HG02943 (cell line): ENCODE data around the gene LBHD2.

Experiments
- ATAC-seq: cut with Tn5 transposase; IDR thresholded peaks from one replicate; pipeline ENCODE4 v1.9.1; 2021; ENCODE audit warnings: mild to moderate bottlenecking, low read depth, moderate library complexity; ENCODE audit not compliant: unreplicated experiment

The LBHD2 gene

DNA sequence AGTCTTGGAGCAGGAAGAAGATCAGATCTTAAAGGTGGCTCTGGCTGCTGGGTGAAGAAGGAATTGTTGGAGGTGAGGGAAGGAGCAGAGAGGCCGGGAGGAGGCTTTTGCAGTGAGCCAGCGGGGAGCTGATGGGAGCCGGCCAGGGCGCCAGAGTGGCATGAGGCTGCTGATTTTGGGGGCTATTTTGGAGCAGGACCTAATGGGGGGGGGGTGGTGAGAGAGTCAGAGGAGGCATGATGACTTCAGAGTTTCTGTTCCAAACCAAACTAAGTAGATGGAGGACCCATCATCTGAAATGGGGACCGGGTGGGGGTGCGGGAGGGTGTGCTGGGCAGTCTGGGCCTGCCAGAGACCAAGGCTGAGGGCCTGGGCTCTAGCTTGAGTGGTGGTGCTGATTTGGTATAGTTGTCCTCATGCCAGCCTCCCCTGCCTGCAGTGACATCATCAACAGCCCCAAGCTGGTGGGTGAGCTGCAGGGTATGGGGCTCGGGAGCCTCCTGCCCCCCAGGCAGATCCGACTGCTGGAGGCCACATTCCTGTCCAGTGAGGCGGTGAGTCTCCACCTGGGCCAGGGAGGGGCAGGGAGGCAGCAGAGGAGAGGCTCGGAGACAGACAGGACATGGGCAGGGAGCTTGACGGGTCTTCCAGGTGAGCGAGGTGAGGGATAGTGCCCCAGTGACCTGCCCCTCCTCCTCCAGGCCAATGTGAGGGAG is 45.4 kb downstream of the LBHD2 start:
- ATAC-seq: no peak

DNA sequence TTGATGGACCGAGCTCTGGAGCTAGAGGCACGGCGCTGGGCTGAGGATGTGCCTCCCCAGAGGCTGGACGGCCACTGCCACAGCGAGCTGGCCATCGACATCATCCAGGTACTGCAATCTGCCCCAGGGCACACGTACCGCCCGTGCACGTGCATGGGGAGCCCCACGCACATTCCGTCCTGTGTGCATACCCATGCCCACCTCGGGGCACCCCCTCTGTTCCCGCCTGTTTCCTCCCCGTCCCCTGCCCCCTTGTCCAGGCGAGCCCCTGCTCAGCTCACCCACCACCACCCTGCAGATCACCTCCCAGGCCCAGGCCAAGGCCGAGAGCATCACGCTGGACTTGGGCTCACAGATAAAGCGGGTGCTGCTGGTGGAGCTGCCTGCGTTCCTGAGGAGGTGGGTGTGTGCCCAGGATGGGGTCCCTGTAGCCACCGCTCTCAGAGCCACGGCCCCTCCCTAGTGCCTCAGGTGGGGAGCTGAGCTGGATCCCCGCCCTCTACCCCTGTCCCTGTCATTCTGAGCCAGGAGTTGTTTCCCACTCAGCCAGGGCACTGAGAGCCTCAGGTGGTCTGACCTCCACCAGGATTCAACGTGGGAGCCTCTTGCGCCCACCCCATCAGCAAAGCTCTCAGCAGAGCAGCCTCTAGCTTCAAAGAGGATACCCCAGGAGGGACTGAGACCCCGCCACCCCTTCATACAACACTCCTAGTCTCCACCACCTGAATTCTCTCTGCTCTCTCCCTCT is 46.2 kb downstream of the LBHD2 start:
- ATAC-seq: no peak

DNA sequence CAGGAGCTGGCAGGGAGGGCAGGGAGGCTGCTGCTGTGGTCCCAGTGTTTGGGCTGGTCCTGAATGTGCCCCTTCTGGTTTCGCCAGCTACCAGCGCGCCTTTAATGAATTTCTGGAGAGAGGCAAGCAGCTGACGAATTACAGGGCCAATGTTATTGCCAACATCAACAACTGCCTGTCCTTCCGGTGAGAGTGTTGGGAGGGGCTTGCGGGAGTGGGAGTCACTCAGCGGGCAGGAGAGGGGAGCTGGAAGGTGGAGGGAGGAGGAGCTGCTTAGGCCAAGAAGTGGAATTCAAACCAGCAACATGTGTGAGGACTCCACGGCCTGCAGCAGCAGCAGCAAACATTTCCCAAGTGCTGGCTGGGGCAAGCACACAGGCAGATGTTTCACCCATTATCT is 47.0 kb downstream of the LBHD2 start:
- no peak for ATAC-seq

DNA sequence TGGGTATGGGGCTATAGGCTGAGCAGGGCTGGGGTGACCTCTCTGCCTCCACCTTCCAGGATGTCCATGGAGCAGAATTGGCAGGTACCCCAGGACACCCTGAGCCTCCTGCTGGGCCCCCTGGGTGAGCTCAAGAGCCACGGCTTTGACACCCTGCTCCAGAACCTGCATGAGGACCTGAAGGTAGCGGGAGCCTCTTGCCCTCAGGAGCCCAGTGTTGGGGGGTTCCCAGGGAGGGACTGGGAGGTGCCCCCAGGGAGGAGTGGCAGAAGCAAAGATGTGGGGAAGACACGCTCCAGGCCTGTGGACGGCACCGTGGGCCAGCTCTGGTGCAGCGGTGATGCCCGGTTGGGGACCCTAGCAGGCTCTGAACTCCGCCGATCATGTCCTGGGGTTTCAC is 47.6 kb downstream of the LBHD2 start:
- ATAC-seq: no peak

DNA sequence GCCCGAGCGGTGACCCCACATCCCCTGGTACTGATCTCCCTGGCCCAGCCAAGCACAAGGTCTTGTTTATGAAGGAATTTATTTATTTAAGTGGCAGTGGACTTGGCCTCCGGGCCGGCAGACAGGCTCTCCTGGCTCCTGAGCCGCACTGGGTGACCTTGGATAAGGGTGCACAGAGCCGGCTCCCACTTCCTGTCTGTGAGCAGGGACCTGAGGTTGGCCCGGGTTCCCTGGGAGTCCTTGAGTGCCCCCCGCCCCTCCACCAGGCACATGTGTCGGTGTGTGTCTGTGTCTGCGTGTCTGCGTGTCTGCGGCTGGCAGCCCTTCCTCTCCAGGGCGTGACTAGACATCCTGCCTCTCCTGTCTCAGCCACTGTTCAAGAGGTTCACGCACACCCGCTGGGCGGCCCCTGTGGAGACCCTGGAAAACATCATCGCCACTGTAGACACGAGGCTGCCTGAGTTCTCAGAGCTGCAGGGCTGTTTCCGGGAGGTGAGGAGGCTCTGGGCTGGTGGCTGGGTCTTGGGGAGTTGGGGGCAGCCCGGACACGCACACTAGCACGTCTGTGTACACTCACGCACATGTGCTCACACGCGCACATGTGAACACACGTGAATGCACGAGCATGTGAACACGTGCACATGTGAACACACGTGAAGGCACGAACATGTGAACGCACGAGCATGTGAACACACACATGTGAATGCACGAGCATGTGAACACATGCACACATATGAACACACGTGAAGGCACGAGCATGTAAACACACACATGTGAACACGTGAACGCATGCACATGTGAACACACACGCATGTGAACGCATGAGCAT is 48.6 kb downstream of the LBHD2 start:
- no peak for ATAC-seq

DNA sequence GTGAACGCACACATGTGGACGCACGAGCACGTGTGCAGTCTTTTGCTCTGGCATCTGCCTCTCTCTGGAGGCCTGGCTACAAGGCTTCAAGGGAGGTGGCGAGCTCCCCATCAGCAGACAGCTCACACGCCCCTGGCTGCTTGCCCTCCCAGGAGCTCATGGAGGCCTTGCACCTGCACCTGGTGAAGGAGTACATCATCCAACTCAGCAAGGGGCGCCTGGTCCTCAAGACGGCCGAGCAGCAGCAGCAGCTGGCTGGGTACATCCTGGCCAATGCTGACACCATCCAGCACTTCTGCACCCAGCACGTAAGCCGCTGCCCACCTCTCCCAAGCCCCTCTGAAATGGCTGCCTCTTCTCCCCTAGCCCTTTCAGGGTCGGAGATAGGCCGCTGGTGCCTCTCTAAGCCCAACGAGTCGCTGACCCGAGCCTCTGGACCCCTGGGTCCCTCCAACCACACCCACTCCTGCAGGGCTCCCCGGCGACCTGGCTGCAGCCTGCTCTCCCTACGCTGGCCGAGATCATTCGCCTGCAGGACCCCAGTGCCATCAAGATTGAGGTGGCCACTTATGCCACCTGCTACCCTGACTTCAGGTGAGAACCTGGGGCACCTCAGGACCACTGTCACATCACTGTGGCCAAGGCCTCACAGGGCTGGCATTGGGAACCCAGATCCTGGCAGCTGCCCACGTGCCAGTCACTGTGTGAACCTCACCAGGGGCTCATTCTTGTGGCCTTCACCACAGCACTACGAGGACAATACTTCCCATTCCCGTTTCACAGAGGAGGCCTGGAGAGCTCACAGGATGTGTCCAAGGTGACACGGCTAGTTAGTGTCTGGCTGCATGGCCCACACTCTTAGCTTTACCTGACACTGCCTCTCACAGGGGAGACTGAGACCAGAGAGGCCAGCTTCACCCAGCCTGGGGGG is 49.5 kb downstream of the LBHD2 start:
- ATAC-seq: no peak

DNA sequence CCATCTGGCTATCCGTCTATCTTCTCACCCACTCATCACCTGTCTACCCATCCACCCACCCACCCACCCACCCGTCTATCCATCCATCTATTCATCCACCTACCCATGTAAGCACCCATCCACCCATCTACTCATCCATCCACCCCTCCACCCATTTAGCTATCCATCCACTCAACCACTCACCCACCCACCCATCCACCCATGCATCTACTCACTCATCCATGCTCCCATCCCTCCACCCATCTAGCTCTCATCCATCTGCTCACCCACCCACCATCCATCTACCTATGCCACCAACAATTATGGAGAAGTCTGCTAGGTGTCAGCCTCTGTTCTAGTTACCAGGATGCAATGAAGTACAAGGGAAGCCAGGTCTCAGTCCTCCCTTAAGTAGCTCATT is 50.4 kb downstream of the LBHD2 start:
- ATAC-seq: no peak

DNA sequence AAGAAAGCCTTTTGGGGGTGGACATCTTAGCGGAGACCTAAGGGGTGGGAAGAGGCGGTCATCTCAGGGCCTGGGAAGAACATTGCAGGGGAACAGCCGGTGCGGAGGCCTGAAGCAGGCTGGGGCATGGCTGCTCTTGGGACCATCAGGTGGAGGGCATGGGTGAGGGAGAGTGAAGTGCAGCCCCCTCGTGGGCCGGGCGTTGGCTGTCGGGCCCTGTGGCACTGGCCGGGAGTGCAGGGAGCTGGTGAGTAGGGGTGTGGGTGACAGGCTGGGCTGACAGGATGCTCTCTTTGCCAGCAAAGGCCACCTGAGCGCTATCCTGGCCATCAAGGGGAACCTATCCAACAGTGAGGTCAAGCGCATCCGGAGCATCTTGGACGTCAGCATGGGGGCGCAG is 50.9 kb downstream of the LBHD2 start:
- ATAC-seq: no peak

DNA sequence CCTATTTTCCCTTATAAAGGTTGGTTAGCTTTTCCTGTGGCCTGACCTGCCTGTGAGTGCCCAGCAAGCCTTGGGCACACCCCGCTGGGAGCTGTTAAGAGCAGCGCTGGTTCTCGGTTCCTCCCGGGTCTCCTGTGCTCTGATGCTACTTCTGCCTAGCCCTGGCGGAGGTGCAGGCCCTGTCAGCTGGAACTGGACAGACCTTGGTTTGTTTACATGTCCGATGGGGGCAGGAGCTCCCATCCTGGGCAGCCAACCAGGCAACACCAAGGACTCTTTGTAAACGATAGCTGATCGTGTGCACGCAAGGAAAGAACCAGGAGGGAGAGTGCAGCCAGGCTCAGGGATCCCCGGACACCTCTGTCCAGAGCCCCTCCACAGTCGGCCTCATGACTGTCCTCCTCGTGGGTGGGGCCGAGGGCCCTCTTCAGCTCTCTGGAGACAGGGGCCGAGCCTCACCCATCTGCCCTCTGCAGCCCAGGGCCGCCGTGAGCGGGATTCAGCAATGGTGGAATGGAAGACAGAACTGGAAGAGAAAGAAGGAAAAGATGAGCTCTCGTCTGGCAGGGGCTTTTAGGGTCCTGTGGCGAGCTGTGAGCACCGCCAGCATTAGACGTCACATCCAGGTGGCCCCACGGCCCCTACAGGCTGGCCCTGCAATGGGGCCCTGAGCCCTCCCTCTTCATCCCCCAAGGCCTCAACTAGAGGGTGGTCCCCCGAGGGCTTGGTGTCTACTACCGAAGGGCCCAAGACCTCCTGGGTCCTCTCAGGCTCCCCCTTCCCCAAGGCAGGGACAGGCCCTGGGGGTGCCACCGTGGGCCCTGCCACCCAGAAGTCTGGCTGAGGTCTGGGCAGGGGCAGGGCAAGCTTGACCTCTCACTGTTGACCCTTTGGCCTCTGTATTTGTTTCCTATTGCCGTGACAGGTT is 51.6 kb downstream of the LBHD2 start:
- no peak for ATAC-seq

DNA sequence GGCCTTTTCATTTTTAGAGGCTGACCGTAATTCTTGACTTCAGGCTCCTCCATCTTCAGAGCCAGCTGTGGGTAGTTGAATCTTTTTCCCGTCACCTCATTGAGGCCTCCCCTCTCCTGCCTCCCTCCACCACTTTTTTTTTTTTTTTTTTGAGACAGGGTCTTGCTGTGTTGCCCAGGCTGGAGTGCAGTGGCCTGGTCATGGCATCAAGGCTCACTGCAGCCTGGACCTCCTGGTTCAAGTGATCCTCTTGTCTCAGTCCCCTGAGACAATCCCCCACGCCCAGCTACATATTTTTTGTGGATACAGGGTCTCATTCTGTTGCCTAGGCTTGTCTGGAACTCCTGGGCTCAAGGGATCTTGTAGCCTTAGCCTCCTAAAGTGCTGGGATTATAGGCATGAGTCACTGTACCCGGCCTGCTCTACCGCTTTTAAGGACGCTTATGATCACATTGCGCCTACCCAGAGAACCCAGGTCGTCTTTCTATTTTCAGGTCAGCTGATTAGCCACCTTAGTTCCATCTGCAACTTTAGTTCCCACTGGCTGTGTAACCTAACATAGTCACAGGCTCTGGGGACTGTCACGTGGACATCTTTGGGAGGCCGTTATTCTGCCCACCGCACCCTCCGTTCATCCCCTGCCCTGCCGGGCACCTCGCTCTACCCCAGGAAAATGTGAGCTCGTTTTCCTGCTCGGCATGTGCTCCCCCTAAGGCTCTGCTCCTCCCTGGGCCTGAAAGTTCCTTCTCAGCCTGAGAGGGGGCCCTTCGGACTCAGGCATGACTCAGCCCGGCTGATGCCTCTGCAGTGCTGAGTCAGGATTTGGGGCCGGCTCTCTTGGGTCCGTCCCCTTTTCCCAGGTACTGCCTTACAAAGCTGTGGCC is 52.6 kb downstream of the LBHD2 start:
- ATAC-seq: no peak

DNA sequence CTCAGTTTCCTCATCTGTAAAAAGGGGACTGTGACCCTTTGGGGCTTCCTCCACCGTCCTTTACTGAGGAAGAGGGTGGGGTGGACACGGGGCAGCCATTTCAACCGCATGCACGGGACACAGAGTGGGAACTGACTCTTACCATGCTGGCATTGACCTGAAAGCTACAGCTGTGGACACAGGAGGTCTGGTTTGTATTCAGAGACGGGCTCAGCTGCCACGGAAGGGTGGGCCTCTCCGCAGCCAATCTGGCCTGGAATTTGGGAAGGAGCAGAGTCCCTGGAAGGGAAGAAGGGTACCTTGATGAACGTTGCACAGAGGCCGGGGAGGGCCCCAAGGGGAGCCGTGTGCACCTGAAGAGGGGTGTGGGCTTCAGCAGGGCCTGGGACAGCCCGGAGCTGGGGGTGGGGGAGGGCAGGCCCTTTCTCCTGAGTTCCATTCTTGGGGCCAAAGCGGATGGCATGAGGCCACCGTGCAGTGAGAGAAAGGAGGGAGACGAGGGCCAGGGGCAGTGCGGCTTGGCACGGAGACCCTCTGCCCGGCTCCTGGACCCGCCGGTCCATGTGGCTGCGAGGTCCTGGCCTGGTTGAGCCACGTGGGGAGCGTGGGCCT is 53.8 kb downstream of the LBHD2 start:
- no peak for ATAC-seq

DNA sequence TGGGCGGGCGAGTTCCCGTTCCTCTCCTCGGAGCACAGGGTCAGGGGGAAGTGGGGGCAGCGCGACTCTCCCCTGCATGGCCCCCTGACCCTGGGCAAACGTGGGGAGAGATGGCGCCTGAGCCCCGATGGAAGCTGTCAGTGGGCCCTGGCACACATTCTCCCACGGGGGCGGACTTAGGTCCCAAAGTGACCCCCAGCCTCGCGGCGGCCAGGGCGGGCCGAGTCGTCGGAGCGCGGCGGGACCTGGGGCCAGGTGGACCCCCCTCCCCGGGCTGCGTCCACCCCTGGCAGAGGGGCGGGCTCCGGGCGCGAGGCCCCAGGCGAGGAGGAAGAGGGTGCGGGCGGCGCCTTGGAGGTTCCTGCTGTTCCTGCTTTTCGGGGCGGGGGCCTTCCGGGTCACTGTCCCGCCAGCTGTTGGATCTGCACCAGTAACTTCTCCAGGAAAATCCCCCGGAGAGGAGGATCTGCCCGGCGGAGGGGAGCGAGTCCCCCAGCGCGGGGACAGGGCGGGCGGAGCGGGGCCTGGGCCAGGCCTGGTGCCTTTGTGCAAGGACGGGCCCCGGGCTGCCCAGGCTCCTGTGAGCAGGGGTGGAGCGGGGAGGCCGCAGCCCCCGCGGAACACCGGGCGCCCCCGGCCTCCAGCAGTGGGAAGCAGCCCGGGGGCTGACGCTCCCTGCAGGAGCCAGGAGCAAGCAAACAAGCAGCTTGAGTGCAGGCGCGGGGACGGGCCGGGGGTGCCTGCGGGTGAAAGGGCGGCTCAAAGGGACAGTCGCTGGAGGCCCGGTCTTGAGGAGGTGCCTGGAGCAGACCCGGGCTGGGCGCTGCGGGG is 54.5 kb downstream of the LBHD2 start:
- ATAC-seq: no peak

DNA sequence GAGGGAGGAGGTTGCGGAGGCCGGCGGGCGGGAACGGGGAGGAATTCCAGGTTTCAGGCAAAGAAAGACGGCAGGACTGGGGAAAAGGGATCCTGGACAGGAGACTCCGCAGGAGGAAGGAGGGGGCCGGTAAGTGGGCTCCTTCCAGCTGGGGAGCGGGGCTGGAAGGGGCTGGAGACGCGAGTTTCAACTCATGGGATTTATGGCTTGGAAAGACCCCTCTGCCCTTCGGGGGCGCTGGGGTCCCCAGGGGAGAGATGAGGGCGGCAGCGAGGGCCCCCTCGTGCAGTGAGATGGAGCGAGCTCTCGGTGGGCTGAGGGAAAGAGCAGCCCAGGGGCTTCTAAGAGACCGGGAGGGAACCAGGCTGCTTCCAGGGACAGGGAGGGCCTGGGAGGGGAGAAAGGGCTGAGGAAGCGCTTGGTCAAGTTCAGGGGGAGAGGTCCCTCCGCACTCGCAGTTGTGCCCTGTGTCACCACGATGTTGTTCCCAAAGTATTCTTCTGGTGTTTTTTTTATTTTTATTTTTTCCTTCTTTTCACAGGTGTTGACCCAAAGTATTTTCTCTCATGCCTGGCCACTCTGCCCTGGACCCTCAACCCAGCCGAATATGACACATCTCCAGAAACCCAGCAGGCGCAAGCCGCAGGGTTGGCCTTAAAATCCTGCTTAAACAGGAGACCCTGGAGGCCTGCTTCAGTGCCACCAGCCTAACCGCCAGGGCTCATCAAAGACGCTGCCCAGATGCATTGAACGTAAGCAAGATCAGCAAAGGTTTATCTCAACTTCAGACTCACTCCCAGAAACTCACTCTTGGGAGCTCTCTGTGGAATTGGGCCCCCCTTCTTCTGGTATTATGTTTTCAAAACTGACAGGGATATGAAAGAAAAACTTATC is 55.4 kb downstream of the LBHD2 start:
- no peak for ATAC-seq
